KBM-7 (cell line): ENCODE data around the gene SUSD6.
"Not testable (repeated sequence)": the region's sequence is repeated elsewhere in the genome, so short reads cannot be mapped to it uniquely, and the experiment has no call there.

Experiments
- DNase-seq: peaks from one replicate; pipeline ENCODE4 v3.0.0-alpha.2; 2015
- in situ Hi-C: fragments of 300-500 bp; cut with MboI; formaldehyde crosslinking; loops from 2 replicates; pipeline ENCODE4 v1.14.3; 2020; ENCODE audit warnings: low sequenced_read_pairs, low pct_unique_long_range_greater_than_20kb, mixed read lengths

The SUSD6 gene

DNA sequence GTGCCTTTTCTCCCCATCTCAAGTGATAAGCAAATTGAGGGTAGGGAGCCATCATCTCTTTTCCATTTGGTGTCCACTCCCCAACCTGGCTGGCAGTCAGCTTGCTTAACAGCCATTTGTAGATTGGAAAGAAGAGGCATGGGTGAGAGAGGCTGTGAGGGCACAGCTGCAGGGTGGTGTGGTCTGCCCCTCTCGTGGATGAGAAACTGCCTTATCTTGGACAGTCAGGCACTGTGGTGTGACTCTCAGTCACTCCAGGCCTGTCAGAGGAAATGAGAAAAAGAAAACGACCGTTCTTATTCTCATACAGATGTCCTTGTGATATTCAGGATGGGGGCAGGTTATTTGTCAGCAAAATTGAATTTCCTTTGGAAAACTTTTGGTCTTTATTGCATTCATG is 90.5 kb downstream of the SUSD6 start:
- in situ Hi-C loops = no loop called here
- DNase-seq = peak; percentile 58

DNA sequence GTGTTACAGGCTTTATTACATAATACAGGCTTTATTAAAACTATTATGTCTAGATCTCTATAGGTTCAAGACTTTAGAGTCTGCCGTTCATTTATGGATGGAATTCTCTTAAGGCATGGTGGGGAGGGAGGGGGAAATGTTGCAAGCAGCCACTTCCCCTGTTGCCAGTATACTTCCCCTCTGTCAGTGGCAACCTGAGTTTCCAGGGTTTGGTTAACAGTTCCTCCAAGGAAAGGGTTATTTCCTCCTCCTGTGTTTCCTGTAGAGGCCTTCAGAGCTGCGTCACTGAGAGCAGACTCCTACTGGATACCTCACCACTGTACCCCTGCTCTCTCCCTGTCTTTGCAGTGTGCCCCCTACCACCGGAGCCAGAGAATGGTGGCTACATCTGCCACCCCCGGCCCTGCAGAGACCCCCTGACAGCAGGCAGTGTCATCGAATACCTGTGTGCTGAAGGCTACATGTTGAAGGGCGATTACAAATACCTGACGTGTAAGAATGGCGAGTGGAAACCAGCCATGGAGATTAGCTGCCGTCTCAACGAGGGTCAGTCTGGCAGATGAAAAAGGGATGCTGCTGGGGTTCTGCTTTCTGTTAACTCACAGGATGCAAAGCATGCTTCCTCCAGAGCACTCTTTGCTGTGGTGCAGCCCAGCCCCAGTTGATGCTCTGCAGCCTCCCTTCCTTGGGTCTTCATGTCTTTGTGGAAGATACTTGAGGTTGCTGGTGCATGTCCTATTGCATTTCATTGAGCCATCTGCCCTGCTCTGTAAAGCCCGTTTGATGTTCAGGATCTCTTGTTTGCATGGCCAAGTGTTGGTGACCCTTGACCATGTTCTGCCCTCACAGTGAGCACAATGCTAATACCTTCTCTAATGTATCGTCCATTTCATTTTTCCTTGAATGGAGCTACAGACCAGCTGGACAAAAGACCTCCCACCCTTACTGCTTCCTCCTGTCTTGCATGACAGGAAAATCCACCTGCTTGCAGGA is 91.9 kb downstream of the SUSD6 start:
- in situ Hi-C loops = no loop called here

DNA sequence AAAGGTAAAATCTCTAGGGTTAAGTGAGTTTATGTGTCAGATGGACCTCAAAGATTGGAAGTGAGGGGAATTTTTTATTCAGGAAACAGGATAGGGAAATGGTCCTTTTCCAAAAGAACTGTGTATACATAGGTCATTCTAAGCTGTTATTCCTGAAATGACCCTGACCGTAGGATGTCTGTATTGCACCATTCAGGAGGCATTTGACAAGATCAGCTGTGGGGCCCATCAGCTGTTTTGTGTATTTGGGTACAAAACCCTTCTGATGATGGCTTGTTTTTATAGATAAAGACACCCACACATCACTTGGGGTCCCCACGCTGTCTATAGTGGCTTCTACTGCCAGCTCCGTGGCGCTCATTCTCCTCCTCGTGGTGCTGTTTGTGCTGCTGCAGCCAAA is 92.9 kb downstream of the SUSD6 start:
- no peak for DNase-seq
- in situ Hi-C loops = no loop called here

More for the DNA sequence above, 91.9 kb downstream of the SUSD6 start:
- DNase-seq = peak; percentile 65

DNA sequence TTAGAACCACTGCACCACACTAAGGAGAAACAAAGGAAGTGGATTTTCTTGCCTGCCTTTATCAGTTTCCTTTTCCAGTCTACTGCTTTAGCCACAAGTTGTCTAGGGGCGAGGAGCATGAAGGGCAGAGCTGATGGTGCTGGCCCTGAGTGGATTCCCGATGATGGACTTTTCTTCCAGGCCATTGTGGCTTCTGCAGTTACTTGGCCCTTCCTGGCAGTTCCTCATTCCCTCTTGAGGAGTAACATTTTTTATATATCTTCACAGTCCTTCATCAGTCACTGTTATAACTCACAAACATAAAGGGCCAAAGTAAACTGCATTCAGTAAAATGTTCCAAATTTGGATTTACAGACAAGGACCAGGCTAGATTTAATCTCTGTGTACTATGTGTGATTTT is 94.3 kb downstream of the SUSD6 start:
- in situ Hi-C loops = no loop called here

DNA sequence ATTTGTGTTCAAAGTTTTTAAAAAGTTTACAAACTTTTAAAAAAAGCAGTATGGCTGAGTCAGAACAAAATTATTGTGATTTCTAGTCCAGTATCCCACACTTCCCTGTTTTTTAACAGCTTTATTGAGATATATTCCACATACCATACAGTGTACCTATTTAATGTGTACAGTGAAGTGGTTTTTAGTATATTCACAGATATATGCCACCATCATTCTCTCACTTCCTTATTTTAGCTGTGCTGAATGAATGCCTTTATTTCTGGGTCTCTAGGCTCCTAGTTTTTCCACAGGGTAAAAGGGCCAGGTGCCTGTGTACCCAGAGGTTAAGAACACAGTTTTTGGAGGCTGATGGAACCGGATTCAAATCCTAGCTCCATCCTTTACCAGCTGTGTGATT is 96.7 kb downstream of the SUSD6 start:
- DNase-seq = no peak
- in situ Hi-C loops = no loop called here

More for the DNA sequence above, 94.3 kb downstream of the SUSD6 start:
- no peak for DNase-seq

DNA sequence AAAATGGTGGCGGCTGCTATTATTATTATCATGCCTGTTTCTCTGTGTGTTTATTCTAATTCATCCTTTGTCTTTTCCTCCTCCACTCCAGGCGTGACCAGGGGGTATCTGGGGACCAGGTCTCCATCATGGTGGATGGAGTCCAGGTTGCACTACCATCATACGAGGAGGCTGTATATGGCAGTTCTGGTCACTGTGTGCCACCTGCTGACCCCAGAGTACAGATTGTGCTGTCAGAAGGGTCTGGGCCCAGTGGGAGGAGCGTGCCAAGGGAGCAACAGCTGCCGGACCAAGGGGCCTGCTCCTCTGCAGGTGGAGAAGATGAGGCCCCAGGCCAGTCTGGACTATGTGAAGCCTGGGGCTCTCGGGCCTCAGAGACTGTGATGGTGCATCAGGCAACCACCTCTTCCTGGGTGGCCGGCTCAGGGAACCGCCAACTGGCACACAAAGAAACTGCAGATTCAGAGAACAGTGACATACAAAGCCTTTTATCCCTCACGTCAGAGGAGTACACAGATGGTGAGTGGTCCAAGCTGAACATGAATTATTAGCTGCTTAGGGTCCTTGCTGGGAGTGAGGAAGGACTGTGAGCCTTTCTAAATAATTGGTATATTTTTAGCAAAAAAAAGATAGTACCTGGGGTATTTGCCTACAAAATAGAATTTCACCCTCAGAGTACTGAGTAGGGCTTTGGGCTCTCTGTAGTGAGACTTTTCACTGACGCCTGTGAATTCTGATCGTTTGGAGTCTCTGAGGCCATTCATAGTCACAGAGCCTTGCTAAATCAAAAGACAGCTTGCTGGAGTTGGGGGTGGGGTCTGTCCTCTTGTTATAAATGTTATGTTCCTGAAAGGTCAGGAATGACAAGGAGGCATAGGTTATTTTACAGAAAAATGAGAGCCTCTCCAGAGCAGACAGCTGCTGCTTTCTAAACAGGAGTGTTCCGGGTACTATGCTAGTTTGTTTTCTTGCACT is 97.5 kb downstream of the SUSD6 start:
- no peak for DNase-seq
- in situ Hi-C loops = no loop called here

DNA sequence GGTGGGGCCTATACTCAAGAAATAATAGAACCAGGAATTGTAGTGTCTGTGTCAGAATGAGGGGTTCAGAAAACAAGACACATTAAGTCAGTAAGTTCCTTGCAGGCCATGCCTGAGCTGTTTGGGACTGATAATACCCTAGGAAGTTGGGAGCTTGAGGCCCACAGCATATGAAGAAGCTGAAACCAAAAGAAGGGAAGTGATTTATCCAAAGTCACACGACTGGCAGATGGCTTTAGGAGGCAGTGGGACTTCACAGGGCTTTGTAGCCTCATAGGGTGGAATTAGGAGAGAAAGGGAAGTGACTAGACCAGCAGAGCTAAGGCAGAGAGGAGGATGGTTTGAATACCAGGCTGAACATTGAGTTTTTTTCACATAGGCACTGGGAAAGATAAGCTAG is 99.0 kb downstream of the SUSD6 start:
- no peak for DNase-seq
- in situ Hi-C loops = loop anchor here (10.0 kb wide), 1 partner anchor 106 kb away; no protein-coding TSS in a partner anchor

DNA sequence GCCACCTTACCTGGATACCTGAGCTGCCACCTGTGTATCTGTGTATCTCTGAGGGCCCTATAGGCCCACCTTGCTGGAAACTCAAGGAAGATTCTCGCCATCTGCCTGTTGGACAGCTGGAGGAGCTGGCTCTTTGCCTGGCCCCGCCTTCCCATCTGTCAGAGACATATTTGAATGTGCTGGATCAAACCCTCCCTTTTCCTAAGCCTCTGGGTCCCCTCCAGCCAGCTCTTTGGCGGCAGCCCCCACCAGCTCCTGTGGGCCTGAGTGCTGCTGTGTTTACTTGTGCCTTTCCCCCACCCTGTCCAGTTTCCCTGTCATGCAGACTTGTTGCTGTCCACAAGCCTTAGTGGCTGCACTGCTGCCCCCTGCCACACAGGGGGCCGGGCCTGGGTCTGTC is 99.7 kb downstream of the SUSD6 start:
- DNase-seq = no peak
- in situ Hi-C loops = loop anchor here (10.0 kb wide), 1 partner anchor 106 kb away; no protein-coding TSS in a partner anchor

DNA sequence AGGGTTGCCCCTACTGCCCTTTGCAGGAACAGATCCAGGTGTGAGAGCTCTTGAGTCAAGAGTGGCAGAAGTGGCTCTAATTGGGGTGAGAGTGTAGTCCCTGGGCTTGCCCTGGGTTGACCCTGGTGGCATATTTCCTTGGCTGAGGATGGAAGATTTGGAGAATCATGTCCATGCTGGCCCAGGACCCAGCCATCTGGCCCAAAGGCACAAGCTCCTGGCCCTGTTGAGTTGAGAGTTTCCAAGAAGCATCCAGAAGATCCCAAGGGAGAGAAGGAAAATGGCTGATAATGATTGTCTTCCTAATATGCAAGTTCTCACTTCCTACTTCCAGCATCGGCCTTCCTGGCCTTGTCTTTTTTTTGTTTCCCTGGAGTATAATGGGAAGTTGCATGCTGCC is 100.1 kb downstream of the SUSD6 start:
- no peak for DNase-seq
- in situ Hi-C loops = loop anchor here (10.0 kb wide), 1 partner anchor 107 kb away; no protein-coding TSS in a partner anchor

DNA sequence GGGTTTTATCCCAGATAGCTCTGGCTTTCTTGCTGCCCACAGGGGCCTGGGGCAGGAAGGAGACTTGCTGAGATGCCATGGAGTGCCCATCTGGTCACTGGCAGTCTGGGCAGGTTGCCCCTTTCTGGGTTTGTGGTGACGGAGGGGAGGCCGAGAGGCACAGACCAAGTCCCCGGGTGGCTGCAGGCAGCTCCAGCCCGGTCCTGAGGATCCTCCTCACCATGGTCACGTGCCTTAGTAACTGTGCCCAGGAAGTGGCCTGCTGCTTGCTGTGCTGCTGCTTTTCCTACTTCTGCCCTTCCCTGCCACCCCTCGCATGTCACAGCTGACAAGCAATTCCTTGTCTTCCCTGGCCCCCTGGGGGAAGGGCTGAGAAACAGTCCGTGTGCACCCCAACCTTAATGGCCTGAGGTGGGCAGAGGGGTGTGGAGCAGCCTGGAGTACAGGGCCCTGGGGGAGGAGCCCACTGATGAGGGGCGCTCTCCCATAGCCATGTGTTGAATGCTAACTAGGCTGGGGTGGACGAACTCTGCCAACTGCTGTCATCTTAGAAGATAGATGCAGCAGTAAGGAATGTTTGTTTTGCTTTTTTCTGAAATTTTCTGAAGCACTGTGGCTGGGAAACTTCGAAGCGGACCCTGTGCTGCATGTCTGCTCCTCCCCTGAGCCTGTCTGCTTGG is 100.6 kb downstream of the SUSD6 start:
- no peak for DNase-seq
- in situ Hi-C loops = loop anchor here (10.0 kb wide), 1 partner anchor 107 kb away; no protein-coding TSS in a partner anchor

DNA sequence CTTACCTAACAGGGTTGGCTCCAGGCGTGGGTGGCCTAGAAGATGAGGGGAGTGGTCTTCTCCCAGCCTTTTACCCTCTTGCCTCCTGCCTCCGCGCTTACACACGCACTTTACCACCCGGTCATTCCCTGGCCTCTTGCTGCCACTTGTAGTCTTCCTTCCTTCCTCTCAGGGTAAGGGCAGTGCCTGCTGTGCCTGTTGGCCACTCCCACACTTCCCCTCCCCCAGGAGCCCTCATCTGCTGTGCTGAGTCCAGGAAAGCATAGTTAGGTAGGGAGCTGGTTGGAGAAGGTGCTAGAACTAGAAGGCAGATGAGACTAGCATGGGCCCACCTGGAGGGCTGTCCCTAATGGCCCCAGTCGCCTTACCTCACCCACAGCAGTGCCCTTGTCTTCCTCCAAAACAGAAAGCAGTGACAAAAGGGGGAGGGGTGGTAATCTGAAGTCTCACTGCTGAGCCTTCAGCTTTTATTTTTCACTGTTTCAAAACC is 101.2 kb downstream of the SUSD6 start:
- DNase-seq = peak; percentile 55
- in situ Hi-C loops = loop anchor here (10.0 kb wide), 1 partner anchor 108 kb away; no protein-coding TSS in a partner anchor

DNA sequence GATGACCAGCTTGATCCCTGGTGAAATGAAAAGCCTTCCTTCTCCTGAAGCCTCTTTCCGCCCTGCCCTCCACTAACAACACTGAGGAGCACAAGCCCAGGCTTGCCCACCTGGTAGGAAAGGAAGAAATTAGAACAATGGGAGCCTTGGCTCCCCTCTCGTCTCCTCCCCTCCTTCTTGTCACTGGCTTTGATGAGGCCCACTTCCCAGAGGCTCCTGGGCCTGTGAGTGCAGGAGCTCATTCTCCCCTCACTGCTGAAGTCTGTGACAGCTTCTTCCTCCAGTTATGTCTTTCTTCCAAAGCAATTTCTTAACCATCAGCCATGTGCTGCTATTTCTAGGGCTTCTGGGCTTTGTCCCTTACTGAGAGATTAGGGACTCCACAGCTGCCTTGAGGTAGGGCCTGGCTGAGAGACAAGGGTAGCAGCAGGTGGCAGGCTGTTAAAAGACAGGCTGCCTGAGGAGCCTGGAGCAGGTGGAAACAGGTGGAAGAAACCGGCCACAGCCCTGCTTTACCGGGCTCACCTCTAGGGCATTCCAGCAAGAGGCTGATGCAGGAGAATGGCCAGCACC is 101.9 kb downstream of the SUSD6 start:
- peak; percentile 46 for DNase-seq
- in situ Hi-C loops = loop anchor here (10.0 kb wide), 1 partner anchor 108 kb away; no protein-coding TSS in a partner anchor

DNA sequence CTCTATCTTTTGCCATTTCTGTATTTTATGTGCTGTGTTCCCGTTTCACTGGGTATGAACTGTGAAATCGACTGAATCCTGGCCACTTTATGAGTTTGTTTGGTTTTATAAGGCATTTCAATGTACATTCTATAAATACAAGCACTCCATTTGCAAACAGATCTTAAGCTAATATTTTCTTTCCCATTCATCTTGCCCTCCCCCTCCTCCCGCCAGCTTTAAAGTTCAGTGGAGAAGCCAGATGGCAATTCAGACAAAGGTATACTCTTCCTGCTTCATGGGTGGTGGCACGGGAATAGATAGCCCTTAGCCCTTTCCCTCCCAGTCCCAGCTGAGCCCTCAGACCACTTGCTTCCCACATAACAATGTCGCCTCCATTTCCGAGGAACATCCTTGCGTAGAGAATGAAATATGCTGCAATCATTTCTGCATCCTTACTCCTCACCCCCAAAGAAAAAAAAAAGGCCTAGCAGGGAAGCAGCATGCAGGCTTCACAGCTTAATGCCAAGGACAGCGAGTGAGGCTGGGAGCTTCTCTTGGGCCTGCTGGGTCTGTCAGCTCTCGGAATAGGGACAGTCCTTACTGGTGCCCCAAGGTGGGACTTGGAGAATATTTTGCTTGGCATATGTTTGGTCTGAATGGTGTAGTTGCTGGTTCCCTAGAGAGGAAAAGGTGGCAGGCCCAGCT is 102.7 kb downstream of the SUSD6 start:
- in situ Hi-C loops = loop anchor here (10.0 kb wide), 1 partner anchor 109 kb away; no protein-coding TSS in a partner anchor

DNA sequence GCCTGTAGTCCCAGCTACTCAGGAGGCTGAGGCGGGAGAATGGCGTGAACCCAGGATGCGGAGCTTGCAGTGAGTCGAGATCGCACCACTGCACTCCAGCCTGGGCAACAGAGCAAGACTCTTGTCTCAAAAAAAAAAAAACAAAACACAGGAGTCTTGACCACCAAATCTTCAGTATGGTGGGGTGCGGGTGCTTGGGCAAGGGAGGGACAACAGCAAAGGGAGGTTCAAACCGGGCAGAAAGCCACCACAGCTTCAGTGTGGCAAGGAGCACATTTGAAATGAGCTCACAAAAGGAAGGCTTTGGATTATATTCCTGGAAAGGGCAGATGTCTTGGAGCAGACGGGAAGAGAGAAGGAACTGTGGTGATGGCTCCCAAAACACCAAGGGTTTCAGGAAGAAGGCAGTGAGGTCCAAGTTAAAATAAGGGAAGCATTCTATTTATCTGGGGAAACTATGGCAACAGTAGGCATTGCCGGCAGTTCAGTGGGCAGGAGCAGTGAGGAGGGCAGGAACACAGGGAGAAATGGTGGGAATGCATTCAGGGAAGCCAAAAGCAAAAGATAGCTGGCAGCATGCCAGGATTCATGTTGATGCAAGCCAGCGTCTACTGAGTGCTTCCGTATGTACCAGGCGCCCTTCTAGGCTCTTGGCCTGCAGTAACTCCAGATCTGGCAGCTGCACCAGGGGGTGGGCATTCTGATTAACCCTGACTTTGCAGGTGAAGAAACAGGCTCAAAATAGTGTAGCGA is 104.5 kb downstream of the SUSD6 start:
- no peak for DNase-seq
- in situ Hi-C loops = loop anchor here (10.0 kb wide), 1 partner anchor 111 kb away; no protein-coding TSS in a partner anchor

More for the DNA sequence above, 102.7 kb downstream of the SUSD6 start:
- DNase-seq = no peak

DNA sequence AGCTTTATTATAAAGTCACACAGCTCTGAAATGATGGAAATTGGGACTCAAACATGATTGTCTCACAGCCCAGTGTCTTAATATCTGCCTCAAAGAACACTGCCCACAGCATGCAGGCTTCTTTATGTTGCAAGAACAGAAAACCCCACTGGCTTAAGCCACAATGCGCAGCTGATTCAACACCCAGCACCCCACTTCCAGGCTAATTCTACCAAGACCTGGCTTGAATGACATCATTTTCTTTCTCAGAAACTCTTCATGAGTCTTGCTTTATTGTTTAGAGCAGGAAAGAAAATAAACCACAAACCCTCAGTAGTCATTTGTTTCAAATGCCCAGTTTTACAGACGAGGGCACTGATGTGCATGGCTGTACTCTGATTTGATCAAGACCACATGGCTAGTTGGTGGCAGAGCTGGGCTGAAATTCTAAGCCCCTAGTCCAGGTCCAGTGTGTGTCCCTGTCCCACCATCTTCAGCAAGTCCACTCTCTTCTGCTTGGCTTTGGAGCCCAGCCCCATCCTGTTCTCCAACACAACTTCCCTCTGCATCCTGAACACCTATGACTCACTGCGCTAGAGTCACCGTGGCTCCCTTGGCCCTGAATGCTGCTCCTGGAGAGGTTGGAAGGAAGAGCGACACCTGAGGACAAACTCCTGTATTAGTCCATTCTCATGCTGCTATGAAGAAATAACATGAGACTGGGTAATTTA is 105.2 kb downstream of the SUSD6 start:
- in situ Hi-C loops = loop anchor here (10.0 kb wide), 1 partner anchor 112 kb away; no protein-coding TSS in a partner anchor
- peak; percentile 45 for DNase-seq

DNA sequence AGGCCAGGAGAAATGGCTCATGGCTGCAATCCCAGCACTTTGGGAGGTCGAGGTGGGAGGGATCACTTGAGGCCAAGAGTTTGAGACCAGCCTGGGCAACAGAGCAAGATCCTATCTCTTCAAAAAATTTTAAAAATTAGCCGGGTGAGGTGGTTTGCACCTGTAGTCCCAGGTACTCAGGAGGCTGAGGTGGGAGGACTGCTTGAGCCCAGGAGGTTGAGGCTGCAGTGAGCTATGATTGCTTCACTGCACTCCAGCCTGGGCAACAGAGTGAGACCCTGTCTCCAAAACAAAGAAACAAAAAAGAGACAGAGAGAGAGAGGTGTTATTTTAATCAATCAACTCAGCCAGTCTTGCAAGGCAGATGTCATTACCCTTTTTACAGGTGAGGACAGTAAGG is 107.2 kb downstream of the SUSD6 start:
- in situ Hi-C loops = loop anchor here (10.0 kb wide), 1 partner anchor 114 kb away; no protein-coding TSS in a partner anchor
- DNase-seq = not testable (repeated sequence)
